ENCODE measurements around the gene CDC42BPA. TPM values are rescaled to one million over a fixed set of nuclear protein-coding genes. Genes with fewer than 3 reads are reported as not detected.

CDC42BPA gene
- total RNA-seq, 2 experiments from 2014 or later, result 1.8 to 2.1 TPM

DNA sequence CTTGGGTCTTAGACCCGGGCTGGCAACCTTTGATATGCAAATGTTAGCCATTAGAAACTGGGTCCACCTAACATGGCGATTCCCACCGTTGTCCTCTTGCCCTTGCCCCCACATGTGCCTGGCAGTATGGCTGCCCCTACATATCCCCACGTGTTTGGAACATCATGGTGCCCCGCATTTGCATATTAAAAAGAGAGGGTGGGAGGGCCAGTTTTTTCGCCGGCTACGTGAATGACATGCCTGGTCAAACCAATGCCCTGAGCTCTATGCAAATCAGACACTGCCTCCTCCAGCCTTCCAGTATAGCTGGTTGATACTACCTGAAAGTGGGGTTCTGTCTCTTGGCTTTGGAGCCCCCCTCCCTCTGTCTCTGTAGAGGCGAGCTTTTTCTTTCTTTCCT is 133.0 kb downstream of the CDC42BPA start:
- DNase-seq, result no peak
- ATAC-seq, result no peak
- H3K36me3 Mint-ChIP-seq (ENCODE audit: low read depth), result no peaks in the 10 kb centered on the region
- intact Hi-C loops (cut with micrococcal nuclease), result no loop called here
- H3K27me3 Mint-ChIP-seq, result peaks cover 13% of the 10 kb centered on the region
- ChIA-PET CTCF (no interaction called here), POLR2A (no interaction called here)
- H3K4me1 Mint-ChIP-seq (ENCODE audit: low read depth), result no peaks in the 10 kb centered on the region
- no peak overlapping the region for H3K27ac Mint-ChIP-seq
- H3K4me3 Mint-ChIP-seq, result no peak overlapping the region
- TF ChIP-seq, protein P1, sequence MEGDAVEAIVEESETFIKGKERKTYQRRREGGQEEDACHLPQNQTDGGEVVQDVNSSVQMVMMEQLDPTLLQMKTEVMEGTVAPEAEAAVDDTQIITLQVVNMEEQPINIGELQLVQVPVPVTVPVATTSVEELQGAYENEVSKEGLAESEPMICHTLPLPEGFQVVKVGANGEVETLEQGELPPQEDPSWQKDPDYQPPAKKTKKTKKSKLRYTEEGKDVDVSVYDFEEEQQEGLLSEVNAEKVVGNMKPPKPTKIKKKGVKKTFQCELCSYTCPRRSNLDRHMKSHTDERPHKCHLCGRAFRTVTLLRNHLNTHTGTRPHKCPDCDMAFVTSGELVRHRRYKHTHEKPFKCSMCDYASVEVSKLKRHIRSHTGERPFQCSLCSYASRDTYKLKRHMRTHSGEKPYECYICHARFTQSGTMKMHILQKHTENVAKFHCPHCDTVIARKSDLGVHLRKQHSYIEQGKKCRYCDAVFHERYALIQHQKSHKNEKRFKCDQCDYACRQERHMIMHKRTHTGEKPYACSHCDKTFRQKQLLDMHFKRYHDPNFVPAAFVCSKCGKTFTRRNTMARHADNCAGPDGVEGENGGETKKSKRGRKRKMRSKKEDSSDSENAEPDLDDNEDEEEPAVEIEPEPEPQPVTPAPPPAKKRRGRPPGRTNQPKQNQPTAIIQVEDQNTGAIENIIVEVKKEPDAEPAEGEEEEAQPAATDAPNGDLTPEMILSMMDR (IDR thresholded peaks at IDR 0.05), result no peak
- H3K9me3 Mint-ChIP-seq, result no peaks in the 10 kb centered on the region

DNA sequence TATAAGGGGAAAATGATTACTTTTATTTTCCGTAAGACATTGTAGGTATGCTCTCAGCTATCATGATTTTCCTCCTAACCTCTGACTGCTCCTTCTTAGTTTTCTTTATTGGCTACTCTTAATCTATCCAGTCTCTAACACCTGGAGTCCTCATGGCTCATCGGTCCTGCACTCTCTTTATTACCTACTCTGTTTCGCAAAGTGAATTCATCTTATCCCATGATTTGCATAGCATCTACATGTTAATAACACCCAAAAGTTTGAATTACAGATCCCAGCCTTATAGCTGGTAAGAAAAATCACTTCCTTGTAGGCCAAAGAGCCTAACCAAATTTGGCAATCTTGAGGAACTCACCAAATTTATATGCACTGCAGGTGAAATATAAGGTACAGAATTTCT is 136.3 kb downstream of the CDC42BPA start:
- Mint-ChIP-seq H3K4me1 (ENCODE audit: low read depth) (no peaks in the 10 kb centered on the region), H3K36me3 (ENCODE audit: low read depth) (no peaks in the 10 kb centered on the region), H3K4me3 (no peak overlapping the region), H3K9me3 (no peaks in the 10 kb centered on the region), H3K27me3 (peaks cover 15% of the 10 kb centered on the region), H3K27ac (no peak overlapping the region)
- POLR2A ChIA-PET, result interaction anchor here (0.6 kb wide), 1 partner anchor 1042 kb away, joined by 3 read pairs; no protein-coding TSS in a partner anchor
- CTCF ChIA-PET, result interaction anchor here (0.9 kb wide), 1 partner anchor 28 kb away, joined by 3 read pairs; no protein-coding TSS in a partner anchor
- TF ChIP-seq, protein P1 (IDR thresholded peaks at IDR 0.05), result no peak
- ATAC-seq (no peak), DNase-seq (no peak)
- intact Hi-C loops (cut with micrococcal nuclease), result no loop called here

DNA sequence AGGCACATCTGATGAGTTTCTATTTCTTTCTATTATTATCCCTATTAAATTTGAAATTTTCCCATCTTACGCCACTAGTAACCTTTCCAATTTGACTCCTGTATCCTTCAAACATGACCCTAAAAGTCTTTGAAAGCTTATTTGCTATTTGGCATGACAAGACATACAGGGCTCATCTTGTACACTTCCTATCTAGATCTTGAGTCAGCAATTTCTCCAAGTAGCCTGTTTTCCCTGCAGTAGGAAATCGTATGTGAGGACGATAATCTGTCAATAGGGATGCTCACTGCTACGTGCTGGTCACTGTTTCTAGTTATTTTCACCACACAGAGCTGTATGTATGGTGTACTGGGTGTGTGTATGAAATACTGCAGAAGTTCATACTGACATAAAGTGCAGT is 142.7 kb downstream of the CDC42BPA start:
- CTCF ChIA-PET, result no interaction called here

DNA sequence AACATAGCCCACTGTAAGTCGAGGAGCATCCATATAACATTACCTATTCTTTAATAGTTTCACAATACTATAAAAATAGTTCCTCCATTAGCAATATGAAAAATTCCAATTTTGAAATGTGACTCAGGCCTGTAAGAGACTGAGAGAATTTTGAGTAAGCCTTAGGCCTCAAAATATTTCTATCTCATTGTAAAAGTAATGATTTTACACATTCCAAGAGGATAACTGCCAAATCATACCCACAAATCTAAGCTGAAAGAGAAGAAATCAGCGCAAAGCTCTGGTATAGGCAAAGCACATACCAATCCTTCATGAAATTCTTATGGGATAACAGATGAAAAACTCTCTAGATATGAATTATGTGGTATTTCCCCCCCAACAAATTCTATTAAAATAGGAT is 144.1 kb downstream of the CDC42BPA start:
- intact Hi-C loops (cut with micrococcal nuclease), result no loop called here
- no peaks in the 10 kb centered on the region for H3K4me1 Mint-ChIP-seq (ENCODE audit: low read depth)
- H3K27ac Mint-ChIP-seq, result no peak overlapping the region
- ChIA-PET POLR2A (no interaction called here), CTCF (no interaction called here)
- H3K27me3 Mint-ChIP-seq, result peaks cover 10% of the 10 kb centered on the region
- ATAC-seq (no peak), DNase-seq (no peak)
- H3K9me3 Mint-ChIP-seq, result no peaks in the 10 kb centered on the region
- H3K4me3 Mint-ChIP-seq, result no peak overlapping the region
- TF ChIP-seq, protein P1 (IDR thresholded peaks at IDR 0.05), result no peak
- H3K36me3 Mint-ChIP-seq (ENCODE audit: low read depth), result no peaks in the 10 kb centered on the region

More for the DNA sequence above, 142.7 kb downstream of the CDC42BPA start:
- no peak overlapping the region for H3K27ac Mint-ChIP-seq
- intact Hi-C loops (cut with micrococcal nuclease), result no loop called here
- TF ChIP-seq, protein P1 (IDR thresholded peaks at IDR 0.05), result no peak
- DNase-seq (no peak), ATAC-seq (no peak)
- POLR2A ChIA-PET, result no interaction called here
- H3K4me1 Mint-ChIP-seq (ENCODE audit: low read depth), result no peaks in the 10 kb centered on the region
- H3K9me3 Mint-ChIP-seq, result no peaks in the 10 kb centered on the region
- H3K4me3 Mint-ChIP-seq, result no peak overlapping the region
- peaks cover 7% of the 10 kb centered on the region for H3K27me3 Mint-ChIP-seq
- H3K36me3 Mint-ChIP-seq (ENCODE audit: low read depth), result no peaks in the 10 kb centered on the region

DNA sequence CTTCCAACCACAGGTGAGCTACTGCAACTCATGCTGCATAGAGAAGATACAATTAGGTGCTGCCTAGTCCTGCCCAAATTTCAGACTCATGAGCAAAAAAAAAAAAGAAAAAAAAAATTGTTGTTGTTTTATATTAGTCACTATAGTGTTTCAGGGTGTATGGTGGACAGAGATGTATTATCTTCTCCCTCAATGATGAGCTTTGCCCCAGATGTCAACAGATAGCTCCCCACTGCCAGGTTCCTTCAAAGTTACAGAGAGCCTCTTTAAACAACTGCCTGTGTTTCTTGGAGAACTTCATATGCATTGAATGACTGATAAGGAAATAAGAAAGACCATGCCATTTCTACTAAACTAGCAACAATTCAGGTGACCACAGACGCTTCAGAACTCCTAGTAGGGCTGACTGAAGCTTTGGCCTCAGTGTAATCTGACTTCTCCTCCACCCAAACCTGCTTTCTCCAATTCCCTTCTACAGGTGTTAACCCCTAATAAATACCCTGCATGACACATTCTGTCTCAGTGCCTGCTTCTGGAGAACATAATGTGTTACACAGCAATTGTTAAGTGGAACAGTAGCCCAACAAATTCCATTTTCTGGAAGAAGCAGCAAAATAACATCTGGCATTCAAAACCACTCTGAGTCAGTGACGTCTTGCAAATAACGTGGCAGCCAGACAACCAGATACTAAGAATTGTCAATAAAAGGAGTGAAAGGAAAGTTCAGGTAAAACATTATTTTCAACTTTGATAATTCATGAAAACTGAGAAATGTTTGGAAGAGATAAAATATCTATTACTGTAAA is 147.7 kb downstream of the CDC42BPA start:
- no peak overlapping the region for H3K27ac Mint-ChIP-seq
- no peak for DNase-seq
- ATAC-seq, result no peak
- H3K4me1 Mint-ChIP-seq (ENCODE audit: low read depth), result no peaks in the 10 kb centered on the region
- peaks cover 4% of the 10 kb centered on the region for H3K27me3 Mint-ChIP-seq
- intact Hi-C loops (cut with micrococcal nuclease), result no loop called here
- CTCF ChIA-PET, result no interaction called here
- POLR2A ChIA-PET, result no interaction called here
- H3K36me3 Mint-ChIP-seq (ENCODE audit: low read depth), result no peaks in the 10 kb centered on the region
- no peak overlapping the region for H3K4me3 Mint-ChIP-seq
- no peaks in the 10 kb centered on the region for H3K9me3 Mint-ChIP-seq
- TF ChIP-seq, protein P1 (IDR thresholded peaks at IDR 0.05), result no peak

Measured in activated CD8-positive, alpha-beta T cell treated with anti-CD3 and anti-CD28 coated beads for 36 hours (primary cell).